HG03460 (cell line): ENCODE measurements around the gene SCN7A.
"Not testable (repeated sequence)": the region's sequence is repeated elsewhere in the genome, so short reads cannot be mapped to it uniquely, and the experiment has no call there.

ENCODE experiments used
- ATAC-seq: cut with Tn5 transposase; IDR thresholded peaks from one replicate; pipeline ENCODE4 v1.9.1; 2021; ENCODE audit not compliant: unreplicated experiment

Gene SCN7A

GRCh38 chr2:166360906-166361305, 133.1 kb downstream of the SCN7A start:
- ATAC-seq, result no peak

- no peak for ATAC-seq
Observed at GRCh38 chr2:166360426-166360825, 133.6 kb downstream of the SCN7A start.

GRCh38 chr2:166357950-166358321, 136.1 kb downstream of the SCN7A start:
- ATAC-seq, result not testable (repeated sequence)

GRCh38 chr2:166357068-166357949, 136.7 kb downstream of the SCN7A start:
- no peak for ATAC-seq
